ENCODE results near the gene DRC7.

The DRC7 gene

GRCh38 chr16:57753448-57754353 is 59.1 kb downstream of the DRC7 start:
- no peak for DNase-seq

- DNase-seq: no peak
Observed at GRCh38 chr16:57754354-57755060, 59.9 kb downstream of the DRC7 start.

DNA sequence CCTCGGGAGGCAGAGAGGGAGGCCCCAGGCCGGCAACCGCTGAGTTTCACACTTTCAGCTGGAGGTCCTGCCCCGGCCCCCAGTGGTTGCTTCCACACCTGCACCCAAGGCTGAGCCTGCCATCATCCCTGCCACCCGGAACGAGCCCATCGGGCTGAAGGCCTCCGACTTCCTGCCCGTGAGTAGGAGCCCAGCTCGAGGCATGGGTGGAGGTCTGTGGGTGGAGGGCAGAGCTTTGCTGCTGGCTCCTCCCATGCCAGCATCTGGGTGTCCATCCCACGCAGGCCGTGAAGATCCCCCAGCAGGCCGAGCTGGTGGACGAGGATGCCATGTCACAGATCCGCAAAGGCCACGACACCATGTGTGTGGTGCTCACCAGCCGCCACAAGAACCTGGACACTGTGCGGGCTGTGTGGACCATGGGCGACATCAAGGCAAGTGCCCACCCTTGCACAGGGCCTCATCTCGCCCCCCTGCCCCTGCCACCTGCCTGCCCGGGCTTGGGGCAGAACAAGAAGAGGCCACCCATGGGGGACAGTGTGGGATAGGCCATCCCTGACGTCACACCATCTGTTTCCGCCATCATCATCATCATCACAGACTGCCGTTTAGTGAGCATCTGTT is 60.6 kb downstream of the DRC7 start:
- DNase-seq: no peak

- no peak for DNase-seq
Observed at GRCh38 chr16:57755726-57756423, 61.3 kb downstream of the DRC7 start.

DNA sequence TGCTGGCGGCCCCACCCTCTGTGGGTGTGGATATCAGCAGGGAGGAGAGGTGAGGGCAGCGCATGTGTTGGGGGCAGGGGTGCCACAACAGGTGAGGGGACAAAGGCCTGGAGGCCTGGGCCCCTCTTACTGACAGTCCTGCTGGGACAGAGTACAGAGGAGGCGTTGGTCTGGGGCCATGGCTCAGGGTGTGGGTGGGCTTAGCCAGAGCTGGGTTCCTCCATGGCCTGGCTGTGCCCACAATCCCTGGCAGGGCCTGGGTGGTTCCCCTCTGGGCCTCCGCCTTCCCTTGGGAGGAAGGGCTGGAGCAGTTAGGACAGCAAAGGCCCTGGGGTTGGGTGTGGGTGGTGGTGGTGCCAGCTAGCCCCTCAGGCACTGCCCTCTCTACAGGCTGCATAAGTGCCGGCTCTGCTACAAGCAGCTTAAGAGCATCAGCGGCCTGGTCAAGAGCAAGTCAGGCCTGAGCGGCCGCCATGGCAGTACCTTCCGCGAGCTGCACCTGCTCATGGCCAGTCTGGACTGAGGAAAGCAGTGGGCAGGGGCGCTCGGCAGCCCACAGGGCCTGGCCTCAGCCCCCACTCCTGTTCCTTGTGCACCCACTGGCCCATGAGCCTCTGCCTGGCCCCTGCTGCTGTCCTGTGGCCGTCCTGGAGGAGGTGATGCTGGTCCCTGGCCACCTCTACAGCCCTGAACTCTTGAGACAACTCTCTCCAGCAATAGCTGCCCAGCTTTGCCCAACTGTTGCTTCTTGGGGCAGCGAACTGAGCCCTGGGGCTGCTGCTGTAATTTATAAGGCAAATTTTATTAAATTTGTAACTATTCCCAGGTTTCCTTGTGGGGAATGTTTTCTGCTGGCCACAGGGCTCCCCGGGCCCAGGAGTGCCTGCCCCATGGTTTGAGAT is 62.1 kb downstream of the DRC7 start:
- DNase-seq: no peak

GRCh38 chr16:57757326-57757786 is 62.8 kb downstream of the DRC7 start:
- DNase-seq: no peak

DNA sequence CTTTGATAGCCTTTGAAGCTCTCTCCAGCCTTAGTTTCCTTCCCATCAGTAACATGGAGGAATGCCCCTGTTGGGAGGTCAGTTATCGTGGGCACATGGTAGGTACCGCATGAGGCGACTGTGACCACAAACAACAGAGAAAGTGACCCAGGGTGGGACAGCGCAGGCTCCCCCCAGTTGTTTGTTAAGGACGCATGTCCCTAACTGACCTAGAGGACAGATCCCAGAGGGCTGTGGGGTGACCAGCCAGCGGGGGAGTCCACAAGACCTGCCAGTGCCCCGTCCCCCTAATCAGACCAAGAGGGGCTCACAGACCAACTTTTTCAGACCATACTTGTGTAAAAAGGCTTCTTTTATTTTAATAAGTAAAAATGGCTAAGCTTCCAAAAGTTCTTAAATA is 63.3 kb downstream of the DRC7 start:
- DNase-seq: no peak

- DNase-seq: no peak
Observed at GRCh38 chr16:57758331-57759117, 63.9 kb downstream of the DRC7 start.

DNA sequence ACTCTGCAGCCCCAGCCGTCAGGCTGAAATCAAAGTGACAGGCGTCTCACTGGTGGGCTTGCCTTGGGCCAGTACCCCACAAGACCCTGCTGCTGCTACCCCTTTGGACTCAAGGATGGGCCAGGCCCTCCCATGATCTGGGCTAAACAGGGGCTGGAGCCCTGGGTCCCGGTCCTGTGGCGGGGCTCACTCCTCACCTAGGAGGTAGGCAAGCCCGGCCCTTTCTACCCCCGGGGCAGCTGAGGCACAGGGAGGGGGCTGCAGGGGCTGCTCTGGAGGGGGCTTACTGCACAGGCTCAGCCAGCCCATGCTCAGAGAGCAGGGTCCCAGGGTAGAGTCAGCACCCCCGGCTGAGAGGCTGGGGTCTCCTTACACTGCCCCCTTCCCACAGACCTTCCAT is 64.5 kb downstream of the DRC7 start:
- DNase-seq: no peak

- DNase-seq: no peak
Observed at GRCh38 chr16:57759541-57760356, 65.1 kb downstream of the DRC7 start.

DNA sequence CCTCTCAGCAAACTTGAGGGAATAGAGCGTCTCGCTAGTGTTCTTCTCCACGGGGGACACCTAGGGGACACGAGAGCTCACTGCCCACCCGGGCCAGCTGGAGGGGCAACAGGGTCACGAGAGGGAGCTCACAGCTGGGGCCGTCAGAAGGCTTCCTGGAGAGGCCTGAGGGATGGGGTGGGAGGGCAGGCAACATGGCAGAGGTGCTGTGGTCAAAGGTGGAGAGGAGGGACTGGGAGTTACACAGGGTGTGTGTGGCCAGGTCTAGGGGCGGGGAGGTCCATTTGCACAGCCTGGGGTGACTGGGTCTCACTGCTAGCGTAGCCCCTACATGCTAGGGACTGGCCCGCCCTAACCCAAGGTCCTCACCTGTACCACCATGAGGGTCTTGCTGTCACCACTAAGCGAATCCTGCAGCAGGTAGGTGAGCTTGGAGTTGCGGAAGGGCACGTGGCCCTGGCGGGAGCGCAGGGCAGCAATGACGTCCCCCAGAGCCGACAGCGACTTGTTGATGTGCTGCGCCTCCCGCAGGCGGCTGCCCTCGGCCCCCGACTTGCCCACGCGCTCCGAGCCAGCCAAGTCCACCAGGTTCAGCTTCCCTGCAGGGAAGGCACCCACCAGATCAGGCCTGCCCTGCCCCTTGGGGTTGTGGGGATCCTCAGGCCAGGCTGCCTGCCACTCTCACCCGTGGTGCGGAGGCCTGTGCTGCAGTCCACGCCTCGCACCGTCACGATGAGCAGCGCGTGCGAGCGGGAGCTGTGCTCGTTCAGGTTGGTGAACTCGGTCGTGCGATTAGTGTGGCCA is 66.0 kb downstream of the DRC7 start:
- no peak for DNase-seq

- no peak for DNase-seq
Observed at GRCh38 chr16:57761301-57761700, 66.7 kb downstream of the DRC7 start.

DNA sequence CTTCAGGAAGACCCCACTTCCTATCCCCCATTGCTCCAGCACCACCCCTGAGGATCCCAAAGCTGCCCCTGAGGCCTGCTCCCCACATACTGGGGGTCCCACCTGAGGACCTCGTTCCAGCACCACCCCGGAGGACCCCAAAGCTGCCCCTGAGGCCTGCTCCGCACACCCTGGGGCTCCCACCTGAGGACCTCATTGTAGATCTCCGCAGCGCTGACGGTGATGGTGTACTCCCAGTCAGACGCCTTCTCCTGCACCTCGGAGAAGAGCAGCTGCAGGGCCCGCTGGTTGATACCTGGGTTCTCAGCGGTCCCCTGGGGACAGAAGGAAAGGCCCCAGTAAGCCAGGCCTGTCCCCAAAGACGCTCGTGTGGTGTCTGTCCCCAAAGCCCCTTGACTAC is 67.4 kb downstream of the DRC7 start:
- no peak for DNase-seq

DNA sequence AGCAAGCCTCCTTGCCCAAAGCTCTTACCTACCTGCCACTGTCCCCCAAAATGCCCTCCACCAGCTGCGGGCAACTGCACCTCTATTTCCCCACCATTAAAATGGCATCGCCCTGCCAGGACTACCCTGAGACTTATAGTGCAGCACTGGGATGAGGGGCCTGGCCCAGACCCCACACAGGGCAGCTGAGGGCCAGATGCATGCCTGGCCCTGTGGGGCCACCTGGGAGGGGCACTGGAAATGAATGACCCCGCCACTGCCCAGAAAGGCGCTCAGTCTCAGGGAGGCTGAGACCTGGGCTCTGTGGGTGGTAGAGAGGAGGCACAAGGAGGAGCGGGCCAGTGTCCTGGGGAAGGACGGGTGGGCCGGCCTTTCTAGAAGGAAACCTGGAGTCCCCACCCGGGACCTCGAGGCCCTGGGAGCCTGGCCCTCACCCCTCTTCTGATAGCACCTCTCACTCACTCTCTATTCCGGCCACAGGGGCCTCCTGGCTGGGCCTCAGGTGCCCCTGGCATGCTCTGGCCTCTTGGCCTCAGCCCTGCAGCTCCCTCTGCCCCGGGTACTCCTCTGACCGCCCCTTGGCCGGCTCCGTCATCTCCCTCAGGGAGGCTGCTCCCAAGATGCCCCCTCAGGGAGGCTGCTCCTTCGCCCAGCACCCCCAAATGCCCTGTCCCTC is 67.9 kb downstream of the DRC7 start:
- DNase-seq: no peak

- DNase-seq: no peak
Observed at GRCh38 chr16:57763285-57764005, 68.8 kb downstream of the DRC7 start.

DNA sequence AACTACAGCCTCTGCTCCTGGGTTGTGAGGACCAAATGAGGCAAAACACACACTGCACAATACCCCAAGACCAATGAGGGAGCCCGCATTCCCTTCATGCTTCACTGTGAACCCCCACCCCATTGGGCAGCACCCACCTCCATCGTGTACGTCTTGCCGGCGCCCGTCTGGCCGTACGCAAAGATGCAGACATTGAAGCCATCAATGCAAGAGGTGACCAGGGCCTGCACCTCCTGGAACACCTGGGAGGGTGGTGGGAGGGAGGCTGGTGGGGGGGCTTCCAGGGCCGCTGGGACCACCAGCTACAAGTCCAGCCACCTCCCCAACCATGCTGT is 69.4 kb downstream of the DRC7 start:
- no peak for DNase-seq

- DNase-seq: no peak
Observed at GRCh38 chr16:57764341-57765159, 69.9 kb downstream of the DRC7 start.

Data from NCI-H187 treated with DMSO at 0.1 percent for 48 hours (cell line).